Trophoblast cell (in vitro differentiated cells and primary cell): ENCODE data around the gene SENP3.
A peak's percentile ranks its signal among the peaks of the same experiment; 100 is the strongest.

Experiments used
- DNase-seq, 2 donors: peaks; one replicate each; pipeline ENCODE4 v3.0.0-alpha.2; 2016
- H2AFZ ChIP-seq: 2 replicates; pipeline ENCODE4 v1.6.1; 2013; ENCODE audit warnings: low read length, moderate library complexity, mild to moderate bottlenecking; ENCODE audit not compliant: insufficient read depth, poor library complexity
- H2AK5ac ChIP-seq: 2 replicates; pipeline ENCODE4 v1.6.1; 2013; ENCODE audit warnings: mild to moderate bottlenecking, low read length
- H2BK120ac ChIP-seq: 2 replicates; pipeline ENCODE4 v1.6.1; 2013; ENCODE audit warnings: low read length, mild to moderate bottlenecking, moderate library complexity; ENCODE audit not compliant: insufficient read depth, poor library complexity
- H2BK12ac ChIP-seq: 2 replicates; pipeline ENCODE4 v1.6.1; 2013; ENCODE audit warnings: mild to moderate bottlenecking, low read length, moderate library complexity
- H2BK5ac ChIP-seq: 2 replicates; pipeline ENCODE4 v1.6.1; 2013; ENCODE audit warnings: low read length, low read depth, moderate library complexity, mild to moderate bottlenecking; ENCODE audit not compliant: poor library complexity
- H3K14ac ChIP-seq: 2 replicates; pipeline ENCODE4 v1.6.1; 2013; ENCODE audit warnings: mild to moderate bottlenecking, low read length
- H3K18ac ChIP-seq: 2 replicates; pipeline ENCODE4 v1.6.1; 2013; ENCODE audit warnings: mild to moderate bottlenecking, low read length
- H3K23ac ChIP-seq: 2 replicates; pipeline ENCODE4 v1.6.1; 2013; ENCODE audit warnings: low read length
- H3K27ac ChIP-seq: 2 replicates; pipeline ENCODE4 v1.5.1; 2013; ENCODE audit warnings: low read depth, mild to moderate bottlenecking, inconsistent platforms, low read length, moderate library complexity
- H3K27me3 ChIP-seq: 2 replicates; pipeline ENCODE4 v1.6.1; 2013; ENCODE audit warnings: inconsistent platforms, mild to moderate bottlenecking, low read length, moderate library complexity; ENCODE audit not compliant: insufficient read depth
- H3K36me3 ChIP-seq, 2 experiments: 1 replicate in 1 of 2; 2 replicates in 1 of 2; pipeline ENCODE4 v1.6.1; 2013; ENCODE audit warnings: low read length in 2 of 2, mild to moderate bottlenecking in 2 of 2, moderate library complexity in 1 of 2; ENCODE audit not compliant: insufficient read depth in 2 of 2, control insufficient read depth in 1 of 2
- H3K4ac ChIP-seq: 2 replicates; pipeline ENCODE4 v1.6.1; 2013; ENCODE audit warnings: low read depth, mild to moderate bottlenecking, low read length, moderate library complexity
- H3K4me1 ChIP-seq, 2 experiments: 1 replicate in 1 of 2; 2 replicates in 1 of 2; pipeline ENCODE4 v1.6.1; 2013; ENCODE audit warnings: low read length in 2 of 2, mild to moderate bottlenecking in 2 of 2, moderate library complexity in 1 of 2; ENCODE audit not compliant: insufficient read depth in 2 of 2, control insufficient read depth in 1 of 2
- H3K4me2 ChIP-seq: 2 replicates; pipeline ENCODE4 v1.6.1; 2013; ENCODE audit warnings: inconsistent platforms, mild to moderate bottlenecking, low read length, moderate library complexity
- H3K4me3 ChIP-seq: 2 replicates; pipeline ENCODE4 v1.5.1; 2013; ENCODE audit warnings: mild to moderate bottlenecking, low read depth, low read length, inconsistent platforms
- H3K79me1 ChIP-seq: one replicate; pipeline ENCODE4 v1.6.1; 2013; ENCODE audit warnings: low read length
- H3K79me2 ChIP-seq: 2 replicates; pipeline ENCODE4 v1.6.1; 2013; ENCODE audit warnings: low read length, mild to moderate bottlenecking; ENCODE audit not compliant: control insufficient read depth, insufficient read depth, poor library complexity
- H3K9ac ChIP-seq: 2 replicates; pipeline ENCODE4 v1.6.1; 2013; ENCODE audit warnings: mild to moderate bottlenecking, low read length
- H3K9me3 ChIP-seq: 2 replicates; pipeline ENCODE4 v1.6.1; 2013; ENCODE audit warnings: low read depth, mild to moderate bottlenecking, control low read depth, inconsistent platforms, low read length; ENCODE audit not compliant: insufficient read depth
- H4K12ac ChIP-seq: 2 replicates; pipeline ENCODE4 v1.6.1; 2013; ENCODE audit warnings: low read depth, mild to moderate bottlenecking, low read length, moderate library complexity
- H4K8ac ChIP-seq: 2 replicates; pipeline ENCODE4 v1.6.1; 2013; ENCODE audit warnings: low read depth, mild to moderate bottlenecking, low read length, moderate library complexity
- H4K91ac ChIP-seq: one replicate; pipeline ENCODE4 v1.6.1; 2013; ENCODE audit warnings: low read depth, mild to moderate bottlenecking, low read length, moderate library complexity
- WGBS: extraction: QIAGEN DNeasy Blood & Tissue Kit; methylation state at CpG from one replicate; pipeline ENCODE4 v1.1.7; 2013; ENCODE audit warnings: missing lambda C conversion rate; ENCODE audit not compliant: insufficient read length, insufficient coverage; ENCODE audit errors: extremely low coverage; 5-methylcytosine and 5-hydroxymethylcytosine counted together

The SENP3 gene

GRCh38 chr17:7613769-7614424 lies 52.2 kb downstream of the SENP3 start:
- Histone ChIP-seq H3K79me2 (peaks cover 6% of the 10 kb centered on the region), H3K18ac (peak overlapping the region; percentile 53), H4K8ac (peak overlapping the region; percentile 59), H3K14ac (peak overlapping the region; percentile 85), H3K9ac (peak overlapping the region; percentile 77), H3K4me2 (peak overlapping the region; percentile 80), H3K4me3 (peak overlapping the region; percentile 88), H3K4me1 (peaks cover 8 to 9% of the 10 kb centered on the region in 2 experiments), H3K4ac (peak overlapping the region; percentile 13), H3K36me3 (peaks cover 0 to 3% of the 10 kb centered on the region in 2 experiments), H2AK5ac (no peak overlapping the region), H4K12ac (no peak overlapping the region), H3K27ac (peak overlapping the region; percentile 91), H4K91ac (peak overlapping the region; percentile 79), H2BK5ac (peak overlapping the region; percentile 62), H2AFZ (no peak overlapping the region), H3K79me1 (peaks cover 7% of the 10 kb centered on the region), H3K9me3 (no peaks in the 10 kb centered on the region), H3K23ac (no peak overlapping the region), H2BK12ac (no peak overlapping the region), H2BK120ac (peak overlapping the region; percentile 19), H3K27me3 (no peaks in the 10 kb centered on the region)
- WGBS: no CpG with 5 or more reads among the region's 20 CpGs
- DNase-seq: peak in 1 of 2 donors; percentile 44

- peak within 1 kb of the TSS; percentile 79 for H4K91ac ChIP-seq
Measured at GRCh38 chr17:7614425-7615264, 52.9 kb downstream of the SENP3 start, which contains the start of gene FXR2. Gene FXR2 (minus strand): TSS chr17:7614897. CDS start chr17:7614532, 365 bp downstream.

GRCh38 chr17:7615265-7615747 lies 53.6 kb downstream of the SENP3 start:
- no CpG with 5 or more reads among the region's 28 CpGs for WGBS
- H3K4me2 ChIP-seq: peak overlapping the region; percentile 62
- peaks cover 0 to 3% of the 10 kb centered on the region in 2 experiments for H3K36me3 ChIP-seq
- H3K4ac ChIP-seq: no peak overlapping the region
- H3K4me1 ChIP-seq: peaks cover 8 to 9% of the 10 kb centered on the region in 2 experiments
- no peak overlapping the region for H2BK12ac ChIP-seq
- H3K23ac ChIP-seq: no peak overlapping the region
- peak overlapping the region; percentile 78 for H4K8ac ChIP-seq
- H3K79me2 ChIP-seq: peaks cover 6% of the 10 kb centered on the region
- no peaks in the 10 kb centered on the region for H3K27me3 ChIP-seq
- H4K91ac ChIP-seq: no peak overlapping the region
- peak overlapping the region; percentile 44 for H4K12ac ChIP-seq
- DNase-seq: no peak
- no peak overlapping the region for H2BK5ac ChIP-seq
- H3K9ac ChIP-seq: no peak overlapping the region
- no peaks in the 10 kb centered on the region for H3K9me3 ChIP-seq
- H3K79me1 ChIP-seq: peaks cover 7% of the 10 kb centered on the region
- no peak overlapping the region for H3K18ac ChIP-seq
- H2BK120ac ChIP-seq: no peak overlapping the region
- no peak overlapping the region for H2AK5ac ChIP-seq
- peak overlapping the region; percentile 51 for H3K4me3 ChIP-seq
- no peak overlapping the region for H3K14ac ChIP-seq
- peak overlapping the region; percentile 67 for H2AFZ ChIP-seq
- H3K27ac ChIP-seq: peak overlapping the region; percentile 74

More at GRCh38 chr17:7614425-7615264, 52.9 kb downstream of the SENP3 start, which contains the start of gene FXR2:
- no peak within 1 kb of the TSS for H2AK5ac ChIP-seq
- peaks cover 6% of the 10 kb centered on the region for H3K79me2 ChIP-seq
- H2BK120ac ChIP-seq: peak within 1 kb of the TSS; percentile 58
- H3K4me1 ChIP-seq: peaks cover 8 to 9% of the 10 kb centered on the region in 2 experiments
- H3K23ac ChIP-seq: no peak within 1 kb of the TSS
- H3K14ac ChIP-seq: peak within 1 kb of the TSS; percentile 85
- peak within 1 kb of the TSS; percentile 67 for H2AFZ ChIP-seq
- H3K27ac ChIP-seq: peak within 1 kb of the TSS; percentile 91
- H3K27me3 ChIP-seq: no peaks in the 10 kb centered on the region
- peaks cover 7% of the 10 kb centered on the region for H3K79me1 ChIP-seq
- H3K4me3 ChIP-seq: peak within 1 kb of the TSS; percentile 88
- DNase-seq: peak; percentile 100
- H3K18ac ChIP-seq: peak within 1 kb of the TSS; percentile 53
- peak within 1 kb of the TSS; percentile 62 for H2BK5ac ChIP-seq
- H4K8ac ChIP-seq: peak within 1 kb of the TSS; percentile 78
- H3K9me3 ChIP-seq: no peaks in the 10 kb centered on the region
- peak within 1 kb of the TSS; percentile 13 for H3K4ac ChIP-seq
- H3K4me2 ChIP-seq: peak within 1 kb of the TSS; percentile 80
- H3K9ac ChIP-seq: peak within 1 kb of the TSS; percentile 77
- H4K12ac ChIP-seq: peak within 1 kb of the TSS; percentile 67
- WGBS: no CpG with 5 or more reads among the region's 93 CpGs
- peaks cover 0 to 3% of the 10 kb centered on the region in 2 experiments for H3K36me3 ChIP-seq
- H2BK12ac ChIP-seq: no peak within 1 kb of the TSS

DNA sequence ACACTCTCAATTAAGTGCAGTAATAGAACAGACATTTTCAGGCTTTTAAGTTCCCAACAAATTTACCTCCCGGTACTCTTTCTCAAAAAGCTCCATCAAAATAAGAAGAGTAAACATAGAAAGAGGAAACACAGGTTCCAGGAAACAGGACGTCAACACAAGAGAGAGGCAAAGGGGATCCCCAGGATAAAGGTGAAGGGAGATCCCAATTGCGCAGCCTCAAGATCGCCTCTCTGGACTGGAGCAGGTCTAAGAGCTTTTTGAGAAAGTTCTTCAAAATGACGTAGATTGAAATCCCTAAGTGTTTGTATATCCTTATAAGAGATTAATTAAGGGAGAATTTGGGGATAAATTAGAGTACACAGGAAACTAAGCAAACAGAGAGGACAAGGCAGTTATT lies 56.9 kb downstream of the SENP3 start:
- H3K4me1 ChIP-seq: peaks cover 2 to 3% of the 10 kb centered on the region in 2 experiments
- H3K9ac ChIP-seq: no peak overlapping the region
- H3K4me3 ChIP-seq: no peak overlapping the region
- H3K79me2 ChIP-seq: peaks cover 4% of the 10 kb centered on the region
- no peak overlapping the region for H3K4me2 ChIP-seq
- no peak overlapping the region for H2BK5ac ChIP-seq
- DNase-seq: no peak
- no peaks in the 10 kb centered on the region for H3K27me3 ChIP-seq
- no peak overlapping the region for H2BK120ac ChIP-seq
- H3K14ac ChIP-seq: no peak overlapping the region
- WGBS: no CpG with 5 or more reads among the region's 5 CpGs
- H4K12ac ChIP-seq: no peak overlapping the region
- H4K8ac ChIP-seq: no peak overlapping the region
- no peak overlapping the region for H2AFZ ChIP-seq
- H3K36me3 ChIP-seq: no peaks in the 10 kb centered on the region
- H2AK5ac ChIP-seq: no peak overlapping the region
- no peak overlapping the region for H3K23ac ChIP-seq
- no peak overlapping the region for H3K4ac ChIP-seq
- no peaks in the 10 kb centered on the region for H3K9me3 ChIP-seq
- no peak overlapping the region for H4K91ac ChIP-seq
- peaks cover 7% of the 10 kb centered on the region for H3K79me1 ChIP-seq
- no peak overlapping the region for H3K18ac ChIP-seq
- no peak overlapping the region for H2BK12ac ChIP-seq
- H3K27ac ChIP-seq: no peak overlapping the region
